ENCODE results near the gene MALSU1. TPM values are rescaled to one million over a fixed set of nuclear protein-coding genes. Genes with fewer than 3 reads are reported as not detected.

Gene MALSU1
- total and polyA plus RNA-seq, 4 experiments from 2014 or later, result 39.3 to 82.5 (median 51.3) TPM

GRCh38 chr7:23341846-23342598, 42.9 kb downstream of the MALSU1 start:
- POLR2A ChIA-PET (ENCODE audit: partially characterized antibody), result no interaction called here
- intact Hi-C loops (cut with micrococcal nuclease), result no loop called here

GRCh38 chr7:23343102-23343501, 44.0 kb downstream of the MALSU1 start:
- Histone ChIP-seq H3K4me3 (ENCODE audit: low read length in 2 of 2) (no peak overlapping the region), H3K27me3 (ENCODE audit: insufficient read depth, low read length) (no peaks in the 10 kb centered on the region), H3K27ac (ENCODE audit: low read depth, low read length) (no peak overlapping the region), H3K4me1 (ENCODE audit: insufficient read depth, low read length) (peaks cover 14% of the 10 kb centered on the region), H3K36me3 (ENCODE audit: insufficient read depth, low read length) (no peaks in the 10 kb centered on the region), H3K9me3 (ENCODE audit: control insufficient read depth in 1 of 2, low read length in 2 of 2) (no peaks in the 10 kb centered on the region)
- DNase-seq, result no peak
- intact Hi-C loops (cut with micrococcal nuclease), result no loop called here
- H3K4me3 Mint-ChIP-seq, result no peak overlapping the region
- ChIA-PET POLR2A (ENCODE audit: partially characterized antibody) (no interaction called here), CTCF (ENCODE audit: partially characterized antibody) (interaction anchor here (0.8 kb wide), 1 partner anchor 70 kb away, joined by 4 read pairs; no protein-coding TSS in a partner anchor)
- H3K27me3 Mint-ChIP-seq, result no peaks in the 10 kb centered on the region
- no peaks in the 10 kb centered on the region for H3K9me3 Mint-ChIP-seq
- no peaks in the 10 kb centered on the region for H3K36me3 Mint-ChIP-seq
- H3K27ac Mint-ChIP-seq, result no peak overlapping the region
- peaks cover 6 to 24% (median 15%) of the 10 kb centered on the region in 4 donors for H3K4me1 Mint-ChIP-seq

More at GRCh38 chr7:23341846-23342598, 42.9 kb downstream of the MALSU1 start:
- peaks cover 0 to 4% (median 0%) of the 10 kb centered on the region in 8 donors for H3K9me3 Mint-ChIP-seq
- no peak for DNase-seq
- H3K4me1 Mint-ChIP-seq, result peaks cover 6 to 17% (median 14%) of the 10 kb centered on the region in 4 donors
- peaks cover 14% of the 10 kb centered on the region for H3K4me1 ChIP-seq (ENCODE audit: insufficient read depth, low read length)
- CTCF ChIA-PET (ENCODE audit: partially characterized antibody), result no interaction called here
- H3K4me3 Mint-ChIP-seq, result no peak overlapping the region
- no peaks in the 10 kb centered on the region for H3K36me3 ChIP-seq (ENCODE audit: insufficient read depth, low read length)
- H3K27ac Mint-ChIP-seq, result no peak overlapping the region
- H3K27me3 Mint-ChIP-seq, result no peaks in the 10 kb centered on the region
- no peak overlapping the region for H3K4me3 ChIP-seq (ENCODE audit: low read length in 2 of 2)
- no peaks in the 10 kb centered on the region for H3K27me3 ChIP-seq (ENCODE audit: insufficient read depth, low read length)
- no peak overlapping the region for H3K27ac ChIP-seq (ENCODE audit: low read depth, low read length)
- no peaks in the 10 kb centered on the region for H3K9me3 ChIP-seq (ENCODE audit: control insufficient read depth in 1 of 2, low read length in 2 of 2)
- no peaks in the 10 kb centered on the region for H3K36me3 Mint-ChIP-seq

GRCh38 chr7:23343806-23344475, 44.8 kb downstream of the MALSU1 start:
- no peak overlapping the region for H3K27ac ChIP-seq (ENCODE audit: low read depth, low read length)
- H3K27me3 ChIP-seq (ENCODE audit: insufficient read depth, low read length), result no peaks in the 10 kb centered on the region
- no peaks in the 10 kb centered on the region for H3K9me3 ChIP-seq (ENCODE audit: control insufficient read depth in 1 of 2, low read length in 2 of 2)
- peaks cover 6 to 24% (median 15%) of the 10 kb centered on the region in 4 donors for H3K4me1 Mint-ChIP-seq
- peak overlapping the region in 1 of 8 donors; percentile 31 for H3K4me3 Mint-ChIP-seq
- no peaks in the 10 kb centered on the region for H3K36me3 ChIP-seq (ENCODE audit: insufficient read depth, low read length)
- no peaks in the 10 kb centered on the region for H3K36me3 Mint-ChIP-seq
- ChIA-PET CTCF (ENCODE audit: partially characterized antibody) (interaction anchor here (0.5 to 0.8 kb wide), 2 partner anchors 71 to 1315 kb away, joined by 3 to 4 read pairs; no protein-coding TSS in a partner anchor), POLR2A (ENCODE audit: partially characterized antibody) (no interaction called here)
- H3K9me3 Mint-ChIP-seq, result no peaks in the 10 kb centered on the region
- H3K4me1 ChIP-seq (ENCODE audit: insufficient read depth, low read length), result peaks cover 14% of the 10 kb centered on the region
- intact Hi-C loops (cut with micrococcal nuclease), result no loop called here
- no peak for DNase-seq
- H3K4me3 ChIP-seq (ENCODE audit: low read length in 2 of 2), result no peak overlapping the region
- H3K27ac Mint-ChIP-seq, result peak overlapping the region in 1 of 7 donors; percentile 80
- no peaks in the 10 kb centered on the region for H3K27me3 Mint-ChIP-seq

- intact Hi-C loops (cut with micrococcal nuclease), result no loop called here
- peaks cover 6 to 24% (median 15%) of the 10 kb centered on the region in 4 donors for H3K4me1 Mint-ChIP-seq
- no peak overlapping the region for H3K4me3 ChIP-seq (ENCODE audit: low read length in 2 of 2)
Measured at GRCh38 chr7:23345601-23346000, 46.5 kb downstream of the MALSU1 start.

GRCh38 chr7:23346316-23346715, 47.2 kb downstream of the MALSU1 start:
- POLR2A ChIA-PET (ENCODE audit: partially characterized antibody), result interaction anchor here (0.7 to 1.3 kb wide), 2 partner anchors 14 to 48 kb away, joined by 3 to 7 read pairs; no protein-coding TSS in a partner anchor
- Histone ChIP-seq H3K27ac (ENCODE audit: low read depth, low read length) (no peak overlapping the region), H3K27me3 (ENCODE audit: insufficient read depth, low read length) (no peaks in the 10 kb centered on the region), H3K4me3 (ENCODE audit: low read length in 2 of 2) (peak overlapping the region in 1 of 2 donors; percentile 4), H3K9me3 (ENCODE audit: control insufficient read depth in 1 of 2, low read length in 2 of 2) (no peaks in the 10 kb centered on the region), H3K36me3 (ENCODE audit: insufficient read depth, low read length) (no peaks in the 10 kb centered on the region), H3K4me1 (ENCODE audit: insufficient read depth, low read length) (peaks cover 14% of the 10 kb centered on the region)
- Mint-ChIP-seq H3K27me3 (no peaks in the 10 kb centered on the region), H3K9me3 (no peaks in the 10 kb centered on the region), H3K4me1 (peaks cover 6 to 24% (median 15%) of the 10 kb centered on the region in 4 donors), H3K27ac (peak overlapping the region; percentile 7 to 92 (median 69)), H3K36me3 (no peaks in the 10 kb centered on the region), H3K4me3 (peak overlapping the region; percentile 73 to 91 (median 80))
- CTCF ChIA-PET (ENCODE audit: partially characterized antibody), result interaction anchor here (0.6 to 3.5 kb wide), 6 partner anchors 9 to 83 kb away, joined by 3 to 19 read pairs (median 7); no protein-coding TSS in a partner anchor
- intact Hi-C loops (cut with micrococcal nuclease), result loop anchor here (2.0 kb wide), 1 partner anchor 48 kb away; the partner anchor contains the start of gene MALSU1
- peak in 4 of 5 donors; percentile 13 to 33 (median 28) for DNase-seq

More at GRCh38 chr7:23345601-23346000, 46.5 kb downstream of the MALSU1 start:
- Histone ChIP-seq H3K4me1 (ENCODE audit: insufficient read depth, low read length) (peaks cover 14% of the 10 kb centered on the region), H3K36me3 (ENCODE audit: insufficient read depth, low read length) (no peaks in the 10 kb centered on the region), H3K9me3 (ENCODE audit: control insufficient read depth in 1 of 2, low read length in 2 of 2) (no peaks in the 10 kb centered on the region), H3K27me3 (ENCODE audit: insufficient read depth, low read length) (no peaks in the 10 kb centered on the region), H3K27ac (ENCODE audit: low read depth, low read length) (no peak overlapping the region)
- H3K36me3 Mint-ChIP-seq, result no peaks in the 10 kb centered on the region
- no peaks in the 10 kb centered on the region for H3K27me3 Mint-ChIP-seq
- ChIA-PET CTCF (ENCODE audit: partially characterized antibody) (interaction anchor here (1.5 to 3.5 kb wide), 4 partner anchors 10 to 73 kb away, joined by 6 to 19 read pairs (median 14); no protein-coding TSS in a partner anchor), POLR2A (ENCODE audit: partially characterized antibody) (interaction anchor here (1.3 kb wide), 1 partner anchor 47 kb away, joined by 7 read pairs; no protein-coding TSS in a partner anchor)
- H3K27ac Mint-ChIP-seq, result peak overlapping the region in 4 of 7 donors; percentile 5 to 78 (median 35)
- DNase-seq, result no peak
- H3K9me3 Mint-ChIP-seq, result no peaks in the 10 kb centered on the region
- H3K4me3 Mint-ChIP-seq, result peak overlapping the region in 6 of 8 donors; percentile 73 to 91 (median 83)

GRCh38 chr7:23347033-23347681, 48.0 kb downstream of the MALSU1 start:
- H3K27ac Mint-ChIP-seq, result peak overlapping the region in 3 of 7 donors; percentile 23 to 80 (median 39)
- ChIA-PET CTCF (ENCODE audit: partially characterized antibody) (interaction anchor here (0.6 to 3.5 kb wide), 5 partner anchors 8 to 178 kb away, joined by 3 to 19 read pairs (median 8); no protein-coding TSS in a partner anchor), POLR2A (ENCODE audit: partially characterized antibody) (no interaction called here)
- Histone ChIP-seq H3K4me3 (ENCODE audit: low read length in 2 of 2) (no peak overlapping the region), H3K27me3 (ENCODE audit: insufficient read depth, low read length) (no peaks in the 10 kb centered on the region), H3K4me1 (ENCODE audit: insufficient read depth, low read length) (peaks cover 14% of the 10 kb centered on the region), H3K27ac (ENCODE audit: low read depth, low read length) (no peak overlapping the region), H3K36me3 (ENCODE audit: insufficient read depth, low read length) (no peaks in the 10 kb centered on the region), H3K9me3 (ENCODE audit: control insufficient read depth in 1 of 2, low read length in 2 of 2) (no peaks in the 10 kb centered on the region)
- intact Hi-C loops (cut with micrococcal nuclease), result loop anchor here (2.0 kb wide), 1 partner anchor 48 kb away; the partner anchor contains the start of gene MALSU1
- peaks cover 6 to 24% (median 15%) of the 10 kb centered on the region in 4 donors for H3K4me1 Mint-ChIP-seq
- no peaks in the 10 kb centered on the region for H3K36me3 Mint-ChIP-seq
- no peak for DNase-seq
- peak overlapping the region; percentile 45 to 83 (median 70) for H3K4me3 Mint-ChIP-seq
- no peaks in the 10 kb centered on the region for H3K9me3 Mint-ChIP-seq
- peaks cover 2 to 4% of the 10 kb centered on the region in 2 donors for H3K27me3 Mint-ChIP-seq
